ENCODE results near the gene CDC42EP2.

Gene CDC42EP2

DNA sequence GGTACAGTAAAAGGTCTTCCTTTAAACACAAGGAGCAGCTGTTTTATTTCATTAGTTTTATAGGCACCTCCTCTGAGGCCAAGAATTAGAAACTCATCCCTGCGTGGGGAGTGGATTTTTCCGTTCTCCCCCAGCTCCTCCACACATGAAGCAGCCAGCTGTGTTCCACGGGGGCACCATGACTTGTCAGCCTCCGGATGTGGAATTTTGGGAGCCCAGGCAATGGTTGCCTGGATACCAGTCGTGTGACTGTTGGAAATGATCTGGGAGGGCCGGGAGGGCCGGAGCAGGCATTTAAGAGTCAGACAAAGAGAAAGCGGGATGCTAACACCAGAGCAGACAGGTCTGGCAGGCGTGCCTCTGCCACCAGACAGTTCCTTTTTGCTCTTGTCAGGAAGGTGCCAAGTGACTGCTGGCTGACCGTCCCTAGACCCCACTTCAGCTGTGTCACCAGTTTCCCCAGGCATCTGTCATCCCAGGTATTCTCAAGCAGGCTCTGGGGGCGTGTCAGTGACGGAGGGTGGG lies 15.9 kb upstream of the CDC42EP2 start:
- DNase-seq, result no peak

DNA sequence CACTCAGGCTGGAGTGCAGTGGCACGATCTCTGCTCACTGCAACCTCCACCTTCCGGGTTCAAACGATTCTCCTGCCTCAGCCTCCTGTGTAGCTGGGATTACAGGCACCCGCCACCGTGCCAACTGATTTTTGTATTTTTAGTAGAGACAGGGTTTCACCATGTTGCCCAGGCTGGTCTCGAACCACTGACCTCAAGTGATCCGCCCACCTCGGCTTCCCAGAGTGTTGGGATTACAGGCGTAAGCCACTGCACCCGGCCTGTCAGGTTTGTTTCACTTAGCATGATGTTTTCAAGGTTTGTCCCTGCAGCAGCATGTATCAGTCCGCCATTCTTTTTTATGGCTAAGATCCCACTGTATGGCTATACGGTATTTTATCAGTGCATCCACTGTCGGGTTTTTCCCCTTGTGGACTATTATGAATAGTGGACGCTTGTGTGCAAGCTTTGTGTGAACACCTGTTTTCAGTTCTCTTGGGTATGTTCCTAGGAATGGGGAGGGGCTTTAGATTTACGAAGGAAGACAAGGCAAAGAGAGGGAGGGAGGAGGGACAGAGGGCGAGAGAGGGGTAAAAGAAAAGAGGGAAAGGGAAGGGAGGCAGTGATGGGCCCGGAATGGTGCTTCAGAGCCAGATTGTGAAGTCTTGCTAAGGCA lies 13.9 kb upstream of the CDC42EP2 start:
- DNase-seq, result no peak

DNA sequence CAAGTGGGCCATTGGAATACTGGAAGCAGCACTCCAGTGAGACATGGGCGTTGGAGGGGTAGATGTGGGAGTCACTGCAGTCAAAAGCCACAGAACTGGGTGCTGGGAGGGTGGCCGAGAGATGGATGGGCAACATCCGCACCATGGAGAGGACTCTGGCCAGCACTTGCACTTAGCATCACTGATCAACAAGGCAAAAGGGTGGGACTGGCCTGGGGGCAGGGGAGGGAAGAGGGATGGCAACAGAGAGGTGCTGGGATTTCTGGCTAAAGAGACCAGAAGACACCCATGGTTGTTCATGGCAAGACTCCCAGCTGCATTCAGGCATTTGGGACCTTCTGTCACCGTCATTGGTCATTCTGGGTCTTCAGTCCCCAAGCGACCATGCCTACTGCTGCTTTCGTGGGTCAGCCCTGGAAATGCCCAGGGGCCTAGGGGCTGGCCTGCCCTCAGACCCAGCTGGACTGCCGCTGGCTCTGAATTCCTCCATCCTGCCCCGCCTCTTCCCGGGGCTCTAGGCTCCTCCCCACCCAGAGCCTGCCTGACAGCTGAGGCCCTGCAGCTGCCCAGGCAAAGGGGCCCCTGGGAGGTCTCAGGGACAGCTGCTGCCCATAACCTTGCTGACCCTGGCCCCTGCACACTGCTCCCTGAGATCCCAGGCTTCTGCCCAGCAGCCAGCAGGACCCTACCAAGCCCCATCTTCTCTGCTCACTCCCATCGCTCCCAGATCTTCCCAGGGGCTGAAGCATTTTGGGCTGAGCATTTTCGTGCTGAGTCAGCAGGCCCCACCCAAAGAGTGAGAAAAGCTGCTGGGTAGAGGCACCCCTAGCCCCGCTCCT lies 13.0 kb upstream of the CDC42EP2 start:
- no peak for DNase-seq

GRCh38 chr11:65303555-65303954 lies 11.1 kb upstream of the CDC42EP2 start:
- no peak for DNase-seq

DNA sequence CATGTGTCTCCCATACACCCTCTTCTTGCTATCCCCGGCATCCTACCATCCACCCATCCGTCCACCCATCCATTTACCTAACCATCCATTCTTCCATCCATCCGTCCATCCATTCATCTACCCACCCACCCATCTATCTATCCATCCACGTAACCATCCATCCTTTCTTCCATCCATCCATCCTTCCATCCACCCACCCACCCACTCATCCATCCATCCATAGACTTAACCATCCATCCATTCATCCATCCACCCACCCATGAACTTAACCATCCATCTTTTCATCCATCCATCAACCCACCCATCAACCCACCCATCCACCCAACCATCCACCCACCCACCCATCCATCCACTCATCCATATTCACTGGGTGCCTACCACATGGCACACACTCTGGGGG lies 10.6 kb upstream of the CDC42EP2 start:
- DNase-seq, result no peak

DNA sequence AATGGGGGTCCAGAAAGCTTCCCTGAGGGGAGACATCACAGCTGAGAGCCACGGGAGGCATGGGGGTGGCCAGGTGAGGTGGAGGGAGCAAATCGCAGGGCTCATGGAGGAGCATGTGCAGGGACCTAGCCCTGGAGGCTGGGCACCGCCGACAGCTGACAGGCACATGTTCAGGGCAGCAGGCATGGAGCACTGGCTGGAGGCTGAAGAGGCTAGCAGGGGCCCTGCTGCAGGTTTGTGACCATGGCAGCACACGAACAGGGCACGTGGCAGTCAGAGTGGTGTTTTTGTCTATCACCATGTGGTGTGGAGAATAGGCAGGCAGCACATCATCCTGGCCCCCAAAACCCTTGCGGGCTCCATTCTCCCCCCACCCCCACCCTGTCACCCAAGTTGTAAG lies 10.1 kb upstream of the CDC42EP2 start:
- DNase-seq, result no peak

- no peak for DNase-seq
Observed at GRCh38 chr11:65305501-65306268, 9.0 kb upstream of the CDC42EP2 start.

- DNase-seq, result no peak
Observed at GRCh38 chr11:65307298-65308229, 7.1 kb upstream of the CDC42EP2 start.

GRCh38 chr11:65308281-65308891 lies 6.3 kb upstream of the CDC42EP2 start:
- no peak for DNase-seq

GRCh38 chr11:65309006-65309405 lies 5.7 kb upstream of the CDC42EP2 start:
- no peak for DNase-seq

DNA sequence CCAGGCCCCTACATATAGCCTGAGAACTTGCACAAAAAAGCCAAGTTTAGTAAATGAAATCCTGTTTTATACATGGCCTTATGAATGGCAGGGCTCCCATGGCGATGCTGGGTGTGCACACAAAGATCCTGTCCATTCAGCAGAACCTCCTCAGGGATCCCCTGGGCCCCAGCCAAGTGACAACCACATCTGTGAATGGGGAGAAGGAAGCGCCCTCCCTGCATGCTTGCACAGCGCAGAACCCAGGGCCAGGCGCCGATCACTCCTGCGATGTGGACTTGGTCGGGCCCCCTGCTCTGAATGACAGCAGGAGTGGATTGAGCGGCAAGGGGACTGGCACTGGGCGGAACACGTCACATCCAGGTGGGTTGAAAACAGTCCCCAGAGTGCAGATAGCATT lies 4.5 kb upstream of the CDC42EP2 start:
- DNase-seq, result no peak

DNA sequence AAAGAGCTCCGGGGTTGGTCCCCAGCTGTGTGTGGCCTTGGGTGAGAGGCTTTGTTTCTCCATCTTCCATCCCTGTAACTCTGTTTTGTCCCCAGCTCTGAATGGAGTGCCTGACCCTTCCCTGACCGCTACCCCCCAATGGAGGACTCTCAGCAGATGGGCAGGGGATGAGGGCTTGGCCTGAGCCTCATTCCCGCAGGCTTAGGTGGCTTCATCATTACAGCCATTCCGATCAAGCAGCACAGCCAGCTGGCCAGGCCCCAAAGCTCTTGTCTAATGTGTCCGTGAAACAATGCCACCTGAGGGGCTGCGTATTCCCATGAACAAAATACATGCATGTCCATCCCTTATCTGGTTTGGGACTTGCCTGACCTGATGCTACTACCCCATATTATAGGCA lies 3.9 kb upstream of the CDC42EP2 start:
- no peak for DNase-seq

- DNase-seq, result no peak
Observed at GRCh38 chr11:65311170-65311678, 3.4 kb upstream of the CDC42EP2 start.

DNA sequence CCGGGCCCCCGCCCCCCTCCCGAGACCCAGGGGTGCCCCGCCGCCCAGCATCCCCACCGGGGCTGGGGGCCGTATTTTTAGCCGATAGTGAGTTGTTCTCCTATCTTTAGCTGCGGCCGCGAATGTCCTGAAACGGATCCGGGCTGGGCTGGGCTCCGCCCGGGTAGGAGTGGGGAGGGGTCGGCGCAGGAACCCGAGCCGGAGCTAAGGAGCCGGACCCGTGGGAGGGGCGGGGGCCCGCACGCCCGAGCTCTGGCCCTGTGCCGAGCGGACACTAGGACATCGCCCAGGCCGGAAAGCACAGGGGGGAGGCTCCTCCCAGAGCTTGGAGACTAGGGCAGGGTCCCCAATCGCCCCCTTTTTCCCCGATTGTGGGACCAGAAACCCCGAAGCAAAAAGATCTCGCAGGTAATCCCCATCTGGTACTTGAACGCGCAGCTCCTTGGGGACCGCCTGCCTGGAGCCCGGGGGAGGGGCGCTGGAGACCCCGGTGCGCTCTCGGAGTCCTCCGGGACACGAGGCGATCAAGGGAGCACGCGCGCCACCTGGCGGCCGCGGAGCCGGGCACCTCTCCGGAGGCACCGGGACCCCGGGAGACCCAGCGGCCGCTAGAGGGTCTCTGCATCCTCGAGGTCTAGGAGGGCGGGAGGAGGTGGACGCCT lies 669 bp downstream of the CDC42EP2 start:
- peak; percentile 65 to 83 (median 74) for DNase-seq

GRCh38 chr11:65315866-65316226 lies 1.2 kb downstream of the CDC42EP2 start:
- DNase-seq, result no peak

DNA sequence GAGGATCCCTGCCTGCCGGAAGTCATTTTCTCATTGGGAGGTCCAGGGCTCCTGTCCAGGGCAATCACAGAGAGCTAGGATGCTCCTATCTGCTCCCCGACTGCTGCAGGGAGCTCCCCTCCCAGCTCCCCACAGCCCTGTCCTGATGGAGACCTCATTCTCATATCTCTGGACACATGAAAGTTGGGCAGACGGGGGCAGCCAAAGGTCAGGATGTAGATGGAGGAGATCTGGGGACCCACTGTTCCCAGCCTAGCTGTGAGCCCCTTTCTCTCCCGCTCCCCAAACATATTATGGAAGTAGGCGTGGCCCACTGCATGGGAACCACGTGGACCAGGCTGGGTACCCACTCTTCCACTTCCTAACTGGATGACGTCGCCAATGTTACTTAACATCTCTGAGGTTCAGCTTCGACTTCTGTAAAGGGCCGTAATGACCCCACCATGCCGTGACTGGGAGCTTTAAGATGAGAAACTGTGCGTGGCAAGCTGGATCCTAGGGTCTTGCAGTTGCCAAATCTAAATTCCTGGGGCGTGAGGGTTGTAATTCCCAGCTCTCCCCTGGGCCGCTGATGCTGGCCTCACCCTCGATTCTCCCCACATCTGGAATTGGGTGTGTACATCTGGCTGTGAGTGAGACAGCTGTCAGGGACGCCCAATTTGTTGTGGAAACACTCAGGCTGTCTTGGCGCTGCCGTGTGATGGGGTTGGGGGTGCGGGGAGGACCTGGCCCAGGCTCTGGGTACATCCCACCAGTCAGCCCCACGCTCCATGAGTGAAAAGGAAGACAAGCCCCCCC lies 1.8 kb downstream of the CDC42EP2 start:
- DNase-seq, result no peak

DNA sequence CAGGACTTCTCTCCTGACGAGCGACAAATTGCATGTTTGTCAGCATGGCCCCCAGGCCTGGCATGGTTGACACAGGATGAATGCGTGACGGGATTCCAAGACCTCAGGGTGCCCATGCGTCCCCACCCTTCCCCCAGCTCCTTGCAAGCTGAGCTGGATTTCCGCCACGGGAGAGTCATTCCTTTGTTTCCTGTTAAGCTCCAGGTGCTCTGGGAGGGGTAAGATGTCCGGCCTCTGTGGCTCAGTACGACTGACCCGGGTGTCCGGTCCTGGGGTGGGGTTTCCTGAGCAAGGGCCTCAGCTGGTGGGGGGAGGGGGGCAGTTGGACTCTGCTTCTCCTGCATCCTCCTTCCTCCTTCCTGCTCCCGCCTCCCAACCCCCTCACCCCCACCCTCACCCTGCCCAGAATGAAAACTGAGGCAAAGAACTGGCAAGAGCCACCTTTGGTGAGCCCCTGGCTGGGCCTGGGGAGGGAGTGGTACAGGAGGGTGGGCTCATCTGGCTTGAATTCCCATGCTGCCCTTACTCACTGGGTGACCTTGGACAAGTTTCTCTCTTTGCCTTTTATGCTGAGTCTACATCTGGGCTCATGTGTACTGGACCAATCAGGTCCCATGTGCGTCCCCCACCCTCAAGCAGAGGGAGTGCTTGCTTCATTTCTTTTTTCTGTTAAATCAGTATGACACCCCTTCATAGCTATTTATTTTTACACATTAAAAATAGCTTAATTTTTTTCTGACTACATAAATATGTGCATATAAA lies 2.5 kb downstream of the CDC42EP2 start:
- no peak for DNase-seq

DNA sequence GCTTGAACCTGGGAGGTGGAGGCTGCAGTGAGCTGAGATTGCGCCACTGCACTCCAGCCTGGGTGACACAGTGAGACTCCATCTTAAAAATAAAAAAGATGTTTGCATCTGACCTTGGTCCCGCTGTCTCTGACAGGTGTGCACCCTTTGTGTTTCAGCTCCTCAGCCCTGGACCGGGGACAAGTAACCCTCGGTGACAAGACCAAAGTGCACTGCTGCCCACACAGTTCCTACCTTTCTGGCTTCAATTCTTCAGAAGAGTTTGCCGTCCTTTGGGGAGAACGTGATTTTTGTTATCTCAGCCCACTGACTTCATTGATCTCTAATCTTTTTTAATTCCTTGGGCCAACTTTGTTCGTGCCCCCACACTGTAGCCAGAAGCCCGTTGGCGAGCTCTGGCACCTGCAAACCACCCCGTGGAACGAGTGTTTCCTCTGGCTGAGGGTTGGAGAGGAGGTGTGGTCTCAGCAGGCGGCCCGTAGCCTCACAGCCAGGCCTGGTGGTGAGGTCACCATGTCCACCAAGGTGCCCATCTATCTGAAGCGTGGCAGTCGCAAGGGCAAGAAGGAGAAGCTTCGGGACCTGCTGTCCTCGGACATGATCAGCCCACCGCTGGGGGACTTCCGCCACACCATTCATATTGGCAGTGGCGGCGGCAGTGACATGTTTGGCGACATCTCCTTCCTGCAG lies 5.9 kb downstream of the CDC42EP2 start:
- no peak for DNase-seq

GRCh38 chr11:65321076-65321475 lies 6.4 kb downstream of the CDC42EP2 start:
- DNase-seq, result no peak

Data from activated naive CD4-positive, alpha-beta T cell (primary cell).